SH-SY5Y (cell line): ENCODE measurements around the gene SNX19.

ENCODE experiments used
- GATA2 ChIP-seq: IDR thresholded peaks from 2 replicates; pipeline ENCODE4 v1.6.1; 2011; ENCODE audit warnings: mild to moderate bottlenecking, low read depth, low read length
- GATA3 ChIP-seq: IDR thresholded peaks from 2 replicates; pipeline ENCODE4 v1.6.1; 2011; ENCODE audit warnings: low read depth, mild to moderate bottlenecking, low read length, moderate library complexity

DNA sequence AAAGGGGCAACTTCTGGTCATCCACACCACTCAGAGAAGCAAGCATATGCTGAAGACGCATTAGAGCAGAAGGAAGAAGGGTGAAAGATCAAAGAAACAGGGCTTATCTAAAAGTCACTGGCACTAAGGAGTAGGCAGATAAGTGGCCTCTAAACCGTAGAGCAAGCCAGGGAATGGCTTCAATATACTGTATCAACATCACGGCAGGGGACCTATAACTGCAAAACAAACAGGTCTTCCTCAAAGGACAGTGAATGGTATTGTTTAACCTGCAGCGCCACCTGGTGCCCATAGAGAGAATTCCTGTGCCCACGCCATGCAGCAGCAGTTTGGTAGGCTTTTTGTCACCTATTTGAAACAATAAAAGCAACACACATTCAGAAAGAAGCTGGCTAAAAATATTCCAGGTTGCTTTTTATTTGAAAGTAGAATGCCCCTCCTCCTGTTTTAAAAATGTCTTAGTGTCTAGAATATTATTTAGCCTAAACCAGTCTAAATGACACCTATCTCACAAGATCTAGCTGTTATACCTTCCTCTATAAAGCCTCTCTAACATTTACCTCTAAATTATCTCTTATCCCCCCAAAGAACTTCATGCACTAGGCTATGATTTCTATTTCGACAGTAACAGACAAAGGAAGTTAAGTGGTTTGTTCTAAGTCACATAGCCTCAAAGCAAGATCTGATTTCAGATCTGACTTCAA, 21.8 kb downstream of the SNX19 start:
- TF ChIP-seq GATA2 (no peak), GATA3 (no peak)
